Endothelial cell of umbilical vein (primary cell): ENCODE measurements around the gene CPPED1. TPM values are rescaled to one million over a fixed set of nuclear protein-coding genes. Genes with fewer than 3 reads are reported as not detected.

Experiments
- BruUV-seq: library from RNA; stranded (reverse); fragments of 400-500 nt; replicated peaks from 2 replicates; lab custom pipeline; 2021; lab: Mats Ljungman, UMichigan
- CTCF ChIA-PET: fragments of 300-600, 350-600 bp; sonication (Branson Sonifier 250); formaldehyde crosslinking; loops from one replicate; lab custom pipeline; 2021; ENCODE audit warnings: antibody characterized with exemption, inconsistent platforms; lab: Charles Lee
- POLR2A ChIA-PET: fragments of 300-600, 350-600 bp; sonication (Branson Sonifier 250); formaldehyde crosslinking; loops from one replicate; lab custom pipeline; 2021; ENCODE audit warnings: antibody characterized with exemption, inconsistent platforms; lab: Charles Lee
- DNase-seq: peaks from one replicate; pipeline ENCODE4 v3.0.0-alpha.2; 2011; ENCODE audit warnings: low read depth, low spot score
- FAIRE-seq: peaks from 2 replicates; lab custom pipeline; 2011; peaks lifted over from hg19 to GRCh38; lab: Jason Lieb, UNC
- H2AFZ ChIP-seq: 2 replicates; pipeline ENCODE4 v1.6.0; 2012; ENCODE audit warnings: low read depth, low read length, control low read depth, inconsistent platforms
- H3K27ac ChIP-seq: 2 replicates; pipeline ENCODE4 v1.5.1; 2011; ENCODE audit warnings: low read depth, mild to moderate bottlenecking, control low read depth, low read length, moderate library complexity; ENCODE audit not compliant: insufficient read depth
- H3K27me3 ChIP-seq, 2 experiments: 2 replicates each; pipeline versions ENCODE4 v1.6.0 to v1.6.1; 2011; ENCODE audit warnings: low read length in 2 of 2, mixed read lengths in 1 of 2; ENCODE audit not compliant: control insufficient read depth in 2 of 2, insufficient read depth in 2 of 2
- H3K36me3 ChIP-seq, 2 experiments: 2 replicates in 1 of 2; 3 replicates in 1 of 2; pipeline ENCODE4 v1.5.1; 2011; ENCODE audit warnings: low read length in 2 of 2, mild to moderate bottlenecking in 1 of 2, moderate library complexity in 1 of 2; ENCODE audit not compliant: control insufficient read depth in 2 of 2, insufficient read depth in 2 of 2; ENCODE audit errors: extremely low read depth in 1 of 2
- H3K4me1 ChIP-seq: 3 replicates; pipeline ENCODE4 v1.5.1; 2011; ENCODE audit warnings: mild to moderate bottlenecking, low read length; ENCODE audit not compliant: control insufficient read depth, insufficient read depth; ENCODE audit errors: extremely low read depth
- H3K4me2 ChIP-seq: 2 replicates; pipeline ENCODE4 v1.6.1; 2011; ENCODE audit warnings: low read length, control low read depth, mixed read lengths; ENCODE audit not compliant: insufficient read depth
- H3K4me3 ChIP-seq, 3 experiments: fragments of 200-600 bp in 1 of 3; sonication (generic), shearing (Covaris generic) in 1 of 3; replicated peaks in 1 of 3; 2 replicates each; pipeline ENCODE4 v1.5.1; 2011 to 2016; ENCODE audit warnings: control low read depth in 3 of 3, low read length in 3 of 3, mild to moderate bottlenecking in 2 of 3, inconsistent platforms in 1 of 3, low read depth in 1 of 3, moderate library complexity in 1 of 3; ENCODE audit not compliant: insufficient read depth in 1 of 3
- H3K79me2 ChIP-seq: 2 replicates; pipeline ENCODE4 v1.6.0; 2012; ENCODE audit warnings: low read length, inconsistent platforms; ENCODE audit not compliant: control insufficient read depth, insufficient read depth
- H3K9ac ChIP-seq: replicated peaks from 2 replicates; pipeline ENCODE3; 2011; ENCODE audit warnings: low read length, control low read depth; ENCODE audit not compliant: insufficient read depth; ENCODE audit errors: extremely low read depth
- H3K9me1 ChIP-seq: replicated peaks from 3 replicates; pipeline ENCODE4 v1.6.0; 2011; ENCODE audit warnings: mild to moderate bottlenecking, low read length; ENCODE audit not compliant: control insufficient read depth, insufficient read depth; ENCODE audit errors: extremely low read depth
- H3K9me3 ChIP-seq: replicated peaks from 2 replicates; pipeline ENCODE4 v1.5.1; 2012; ENCODE audit warnings: low read length, inconsistent platforms; ENCODE audit not compliant: control insufficient read depth, insufficient read depth
- H4K20me1 ChIP-seq: replicated peaks from 2 replicates; pipeline ENCODE3; 2011; ENCODE audit warnings: mild to moderate bottlenecking, low read length; ENCODE audit not compliant: control insufficient read depth, insufficient read depth; ENCODE audit errors: extremely low read depth
- CTCF ChIP-seq, 2 donors: IDR thresholded peaks; 1 replicate in 1 of 2; 2 replicates in 1 of 2; pipeline ENCODE4 v1.5.1; 2011; ENCODE audit warnings: low read length in 2 of 2, mild to moderate bottlenecking in 2 of 2, moderate library complexity in 2 of 2, control low read depth in 1 of 2, inconsistent platforms in 1 of 2, low read depth in 1 of 2; ENCODE audit not compliant: insufficient read depth in 1 of 2; ENCODE audit errors: extremely low read depth in 1 of 2
- FOS ChIP-seq: IDR thresholded peaks from 2 replicates; pipeline ENCODE4 v1.6.1; 2011; ENCODE audit warnings: mild to moderate bottlenecking, low read length, moderate library complexity, borderline replicate concordance; ENCODE audit not compliant: insufficient read depth
- GATA2 ChIP-seq: IDR thresholded peaks from 2 replicates; pipeline ENCODE4 v1.7.0; 2011; ENCODE audit warnings: low read depth, mild to moderate bottlenecking, moderate library complexity, mixed read lengths, low read length; ENCODE audit not compliant: insufficient read length, insufficient read depth
- JUN ChIP-seq: IDR thresholded peaks from 2 replicates; pipeline ENCODE4 v1.6.1; 2011; ENCODE audit warnings: borderline replicate concordance, low read depth; ENCODE audit not compliant: insufficient read length, insufficient read depth
- MAX ChIP-seq: IDR thresholded peaks from 2 replicates; pipeline ENCODE4 v1.6.1; 2011; ENCODE audit not compliant: insufficient read depth, insufficient read length
- MYC ChIP-seq: IDR thresholded peaks from one replicate; pipeline ENCODE4 v1.6.1; 2011; ENCODE audit warnings: mild to moderate bottlenecking, low read depth, low read length
- POLR2AphosphoS5 ChIP-seq: IDR thresholded peaks from 2 replicates; pipeline ENCODE4 v1.6.1; 2012; ENCODE audit warnings: low read depth, mild to moderate bottlenecking, control low read depth, low read length, moderate library complexity; ENCODE audit not compliant: insufficient read depth
- dilution Hi-C: fragments of 300-500 bp; cut with MboI; formaldehyde crosslinking; loops from one replicate; pipeline ENCODE4 v1.15.0; 2019; ENCODE audit warnings: low sequenced_read_pairs; ENCODE audit not compliant: extremely low pct_ligation_motif_present
- intact Hi-C: fragments of 100-400 bp; cut with micrococcal nuclease; formaldehyde crosslinking; loops from one replicate; pipeline ENCODE4 v1.10.0; 2022
- polyA plus RNA-seq, 4 experiments: library from polyadenylated mRNA; depleted of rRNA in 3 of 4; stranded (reverse) in 3 of 4; unstranded in 1 of 4; fragments of >200 nt; gene quantifications; 2 replicates each; pipeline versions ENCODE4 v1.2.1 to v1.2.3, GENCODE V29; 2011 to 2012; ENCODE audit warnings: missing spikeins in 1 of 4
- total RNA-seq: library from RNA; stranded (reverse); gene quantifications from 2 replicates; pipeline ENCODE4 v1.2.3, GENCODE V29; 2021

The CPPED1 gene
- total and polyA plus RNA-seq, 2 donors (not counting 3 experiments of a cell fraction or from before 2014, with no cell fraction given), result 27.9 to 59.3 TPM

- no peaks in the 10 kb centered on the region for H4K20me1 ChIP-seq
- ChIA-PET CTCF (interaction anchor here (0.8 kb wide), 1 partner anchor 126 kb away, joined by 3 read pairs; no protein-coding TSS in a partner anchor), POLR2A (no interaction called here)
- peaks cover 0 to 8% of the 10 kb centered on the region in 2 experiments for H3K36me3 ChIP-seq
- H3K4me1 ChIP-seq, result peaks cover 2% of the 10 kb centered on the region
- no peak overlapping the region for H2AFZ ChIP-seq
- no peak overlapping the region for H3K4me2 ChIP-seq
- H3K27ac ChIP-seq, result no peak overlapping the region
- intact Hi-C loops, result no loop called here
- no peak for TF ChIP-seq JUN
- TF ChIP-seq POLR2AphosphoS5, result no peak
- no peak for TF ChIP-seq FOS
- no peak for TF ChIP-seq GATA2
- TF ChIP-seq CTCF (IDR thresholded peaks at IDR 0.05; ENCODE audit: extremely low read depth in 1 of 2, insufficient read depth in 1 of 2, low read depth in 1 of 2, low read length in 2 of 2), result no peak
- TF ChIP-seq MYC, result no peak
- DNase-seq, result peak; percentile 8
- no TSS peak for BruUV-seq
- H3K79me2 ChIP-seq, result no peaks in the 10 kb centered on the region
- H3K9me3 ChIP-seq, result no peaks in the 10 kb centered on the region
- H3K4me3 ChIP-seq, result no peak overlapping the region
- H3K27me3 ChIP-seq, result no peaks in the 10 kb centered on the region
- H3K9me1 ChIP-seq, result no peaks in the 10 kb centered on the region
- FAIRE-seq, result no peak
- dilution Hi-C loops, result no loop called here
- H3K9ac ChIP-seq, result no peak overlapping the region
Observed at GRCh38 chr16:12699161-12699560, 104.5 kb downstream of the CPPED1 start.

DNA sequence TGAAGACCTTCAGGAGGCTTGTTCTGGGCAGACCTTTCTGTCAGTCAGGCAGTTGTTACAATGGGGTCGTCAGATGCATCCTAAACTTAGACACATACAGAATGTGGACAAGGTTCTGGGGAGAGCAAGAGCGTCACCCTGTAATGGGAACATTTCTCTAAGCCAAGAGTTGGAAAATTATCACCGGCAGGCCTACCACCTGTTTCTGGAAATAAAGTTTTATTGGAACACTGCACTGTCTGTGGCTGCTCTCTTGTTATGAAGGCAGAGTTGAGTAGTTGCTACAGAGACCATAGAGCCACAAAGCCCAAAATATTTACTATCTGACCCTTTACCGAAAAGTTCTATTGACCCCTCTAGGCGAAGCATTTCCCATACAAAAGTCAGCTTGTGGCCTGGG is 106.2 kb downstream of the CPPED1 start:
- no peaks in the 10 kb centered on the region for H3K4me1 ChIP-seq
- no peaks in the 10 kb centered on the region for H3K79me2 ChIP-seq
- H3K4me3 ChIP-seq, result no peak overlapping the region
- no peak for TF ChIP-seq MAX
- no peak for TF ChIP-seq GATA2
- TF ChIP-seq JUN, result no peak
- ChIA-PET POLR2A (no interaction called here), CTCF (no interaction called here)
- H3K27ac ChIP-seq, result no peak overlapping the region
- BruUV-seq, result no TSS peak
- H3K9ac ChIP-seq, result no peak overlapping the region
- H2AFZ ChIP-seq, result no peak overlapping the region
- intact Hi-C loops, result no loop called here
- H3K9me1 ChIP-seq, result no peaks in the 10 kb centered on the region
- dilution Hi-C loops, result no loop called here
- no peaks in the 10 kb centered on the region for H3K27me3 ChIP-seq
- H3K36me3 ChIP-seq, result peaks cover 0 to 7% of the 10 kb centered on the region in 2 experiments
- FAIRE-seq (no peak), DNase-seq (no peak)
- no peak overlapping the region for H3K4me2 ChIP-seq
- no peaks in the 10 kb centered on the region for H4K20me1 ChIP-seq
- H3K9me3 ChIP-seq, result no peaks in the 10 kb centered on the region
